ENCODE measurements around the gene RPS6KL1.

The RPS6KL1 gene

GRCh38 chr14:74952180-74952665, 29.2 kb upstream of the RPS6KL1 start:
- no peak for DNase-seq

- DNase-seq, result no peak
These were observed 28.6 kb upstream of the RPS6KL1 start for GRCh38 chr14:74951443-74952179.

GRCh38 chr14:74950795-74951442, 27.9 kb upstream of the RPS6KL1 start:
- DNase-seq, result no peak

- no peak for DNase-seq
These were observed 27.0 kb upstream of the RPS6KL1 start for GRCh38 chr14:74949859-74950573.

- DNase-seq, result no peak
These were observed 26.1 kb upstream of the RPS6KL1 start for GRCh38 chr14:74949191-74949601.

- DNase-seq, result no peak
These were observed 25.4 kb upstream of the RPS6KL1 start for GRCh38 chr14:74948228-74949175.

GRCh38 chr14:74947353-74948227, 24.5 kb upstream of the RPS6KL1 start:
- DNase-seq, result no peak

- no peak for DNase-seq
These were observed 23.7 kb upstream of the RPS6KL1 start for GRCh38 chr14:74946659-74947281.

GRCh38 chr14:74945852-74946658, 23.0 kb upstream of the RPS6KL1 start:
- DNase-seq, result no peak

- DNase-seq, result no peak
These were observed 22.3 kb upstream of the RPS6KL1 start for GRCh38 chr14:74945261-74945851.

GRCh38 chr14:74942608-74943007, 19.5 kb upstream of the RPS6KL1 start:
- DNase-seq, result no peak

GRCh38 chr14:74942181-74942580, 19.1 kb upstream of the RPS6KL1 start:
- DNase-seq, result no peak

- no peak for DNase-seq
These were observed 18.6 kb upstream of the RPS6KL1 start for GRCh38 chr14:74941676-74942097.

GRCh38 chr14:74940956-74941565, 18.0 kb upstream of the RPS6KL1 start:
- no peak for DNase-seq

- no peak for DNase-seq
These were observed 15.8 kb upstream of the RPS6KL1 start for GRCh38 chr14:74938531-74939495.

- no peak for DNase-seq
These were observed 14.1 kb upstream of the RPS6KL1 start for GRCh38 chr14:74937171-74937570.

- DNase-seq, result no peak
These were observed 13.7 kb upstream of the RPS6KL1 start for GRCh38 chr14:74936731-74937130.

- no peak for DNase-seq
These were observed 13.1 kb upstream of the RPS6KL1 start for GRCh38 chr14:74936151-74936550.
